Esophagus squamous epithelium (tissue), 5 donors: ENCODE data around the gene PHF19. TPM values are rescaled to one million over a fixed set of nuclear protein-coding genes. Genes with fewer than 3 reads are reported as not detected.

Experiments used
- DNase-seq: peaks from one replicate; lab custom pipeline; 2025; lab: John Stamatoyannopoulos, UW
- H3K27ac ChIP-seq, 4 donors: fragments of 200-600 bp; sonication (generic); one replicate each; pipeline ENCODE4 v1.5.1; 2016 to 2019; ENCODE audit warnings: mild to moderate bottlenecking in 1 of 4
- H3K27me3 ChIP-seq, 4 donors: fragments of 200-600 bp; sonication (generic); 1 replicate in 3 of 4; 2 replicates in 1 of 4; pipeline versions ENCODE4 v1.5.1 to v1.6.0; 2017 to 2021; ENCODE audit warnings: antibody characterized with exemption in 1 of 4
- H3K36me3 ChIP-seq, 3 donors: fragments of 200-600 bp; sonication (generic); one replicate each; pipeline ENCODE4 v1.5.1; 2016 to 2019
- H3K4me1 ChIP-seq, 3 donors: fragments of 200-600 bp; sonication (generic); one replicate each; pipeline ENCODE4 v1.5.1; 2017 to 2019
- H3K4me3 ChIP-seq, 4 donors: fragments of 200-600 bp; sonication (generic); 1 replicate in 3 of 4; 2 replicates in 1 of 4; pipeline ENCODE4 v1.5.1; 2016 to 2019; ENCODE audit warnings: mild to moderate bottlenecking in 2 of 4, moderate library complexity in 1 of 4
- H3K9me3 ChIP-seq, 3 donors: fragments of 200-600 bp; sonication (generic); one replicate each; pipeline ENCODE4 v1.5.1; 2016 to 2019
- CTCF ChIP-seq, 6 experiments: fragments of 450-650 bp in 4 of 6; fragments of 200-600 bp in 2 of 6; sonication (generic) in 2 of 6; IDR thresholded peaks; one replicate each; pipeline ENCODE4 v1.5.1; 2016 to 2019; ENCODE audit warnings: antibody characterized with exemption in 6 of 6, mild to moderate bottlenecking in 4 of 6, moderate library complexity in 4 of 6
- POLR2A ChIP-seq, 4 donors: fragments of 450-650 bp; IDR thresholded peaks; one replicate each; pipeline ENCODE4 v1.6.1; 2017; ENCODE audit warnings: antibody characterized with exemption in 4 of 4, mild to moderate bottlenecking in 4 of 4, moderate library complexity in 3 of 4
- WGBS, 2 donors: methylation state at CpG; one replicate each; pipeline ENCODE4 v1.1.5; 2018; 5-methylcytosine and 5-hydroxymethylcytosine counted together
- intact Hi-C: fragments of 100-400 bp; cut with DNase I; formaldehyde crosslinking; loops from one replicate; pipeline ENCODE4 v1.15.0; 2022
- total RNA-seq, 4 donors: library from RNA; depleted of rRNA; stranded (reverse); fragments of >200 nt; gene quantifications; one replicate each; pipeline ENCODE4 v1.1.0, GENCODE V29; 2016
- donor health status: DM: yes; HTN: yes; CAD: no.

Gene PHF19
- total RNA-seq, 4 donors from 2014 or later = 12.8 to 40.0 (median 30.9) TPM

GRCh38 chr9:120864719-120865118, 12.3 kb downstream of the PHF19 start:
- peaks cover 7 to 29% (median 14%) of the 10 kb centered on the region in 3 donors for H3K4me1 ChIP-seq
- H3K36me3 ChIP-seq = peaks cover 19 to 76% (median 26%) of the 10 kb centered on the region in 3 donors
- H3K9me3 ChIP-seq = no peaks in the 10 kb centered on the region
- H3K27ac ChIP-seq = no peak overlapping the region
- intact Hi-C loops = no loop called here
- no peak overlapping the region for H3K4me3 ChIP-seq
- WGBS, 2 donors = 82 to 91% methylated on average over 5 of the region's 5 CpGs
- no peaks in the 10 kb centered on the region for H3K27me3 ChIP-seq
- TF ChIP-seq POLR2A (IDR thresholded peaks at IDR 0.05) (no peak), CTCF (IDR thresholded peaks at IDR 0.05) (no peak)
- no peak for DNase-seq

GRCh38 chr9:120863833-120864232, 13.2 kb downstream of the PHF19 start:
- TF ChIP-seq CTCF (IDR thresholded peaks at IDR 0.05) (no peak), POLR2A (IDR thresholded peaks at IDR 0.05) (no peak)

GRCh38 chr9:120862452-120862851, 14.5 kb downstream of the PHF19 start:
- H3K4me1 ChIP-seq = peaks cover 0 to 11% (median 0%) of the 10 kb centered on the region in 3 donors
- intact Hi-C loops = no loop called here
- peaks cover 23 to 99% (median 32%) of the 10 kb centered on the region in 3 donors for H3K36me3 ChIP-seq
- 95 to 100% methylated on average over 2 to 4 of the region's 12 CpGs for WGBS, 2 donors
- H3K9me3 ChIP-seq = no peaks in the 10 kb centered on the region
- TF ChIP-seq CTCF (IDR thresholded peaks at IDR 0.05) (no peak), POLR2A (IDR thresholded peaks at IDR 0.05) (no peak)
- no peak for DNase-seq
- no peak overlapping the region for H3K27ac ChIP-seq
- no peaks in the 10 kb centered on the region for H3K27me3 ChIP-seq
- H3K4me3 ChIP-seq = no peak overlapping the region

More at GRCh38 chr9:120863833-120864232, 13.2 kb downstream of the PHF19 start:
- WGBS, 2 donors = 91 to 93% methylated on average over 7 of the region's 7 CpGs
- Histone ChIP-seq H3K4me3 (no peak overlapping the region), H3K36me3 (peaks cover 19 to 85% (median 26%) of the 10 kb centered on the region in 3 donors), H3K9me3 (no peaks in the 10 kb centered on the region), H3K27me3 (no peaks in the 10 kb centered on the region), H3K4me1 (peaks cover 0 to 22% (median 7%) of the 10 kb centered on the region in 3 donors), H3K27ac (no peak overlapping the region)
- intact Hi-C loops = no loop called here
- DNase-seq = no peak

- Histone ChIP-seq H3K4me1 (peaks cover 0 to 13% (median 0%) of the 10 kb centered on the region in 3 donors), H3K36me3 (peaks cover 28 to 100% (median 38%) of the 10 kb centered on the region in 3 donors), H3K4me3 (no peak overlapping the region), H3K27me3 (no peaks in the 10 kb centered on the region), H3K27ac (no peak overlapping the region), H3K9me3 (no peaks in the 10 kb centered on the region)
- no peak for DNase-seq
- WGBS, 2 donors = 79 to 90% methylated on average over 3 to 6 of the region's 6 CpGs
- intact Hi-C loops = no loop called here
- no peak for TF ChIP-seq POLR2A (IDR thresholded peaks at IDR 0.05)
- no peak for TF ChIP-seq CTCF (IDR thresholded peaks at IDR 0.05)
These were observed 15.1 kb downstream of the PHF19 start for GRCh38 chr9:120861935-120862334.

GRCh38 chr9:120860083-120860482, 16.9 kb downstream of the PHF19 start:
- Histone ChIP-seq H3K27me3 (no peaks in the 10 kb centered on the region), H3K4me1 (peaks cover 0 to 6% (median 0%) of the 10 kb centered on the region in 3 donors), H3K27ac (no peak overlapping the region), H3K36me3 (peaks cover 29 to 97% (median 39%) of the 10 kb centered on the region in 3 donors), H3K4me3 (no peak overlapping the region), H3K9me3 (no peaks in the 10 kb centered on the region)
- 88 to 98% methylated on average over 7 to 11 of the region's 11 CpGs for WGBS, 2 donors
- TF ChIP-seq POLR2A (IDR thresholded peaks at IDR 0.05) (no peak), CTCF (IDR thresholded peaks at IDR 0.05) (no peak)
- DNase-seq = no peak
- intact Hi-C loops = no loop called here
